Measurements from ENCODE around the gene EVC. TPM values are rescaled to one million over a fixed set of nuclear protein-coding genes. Genes with fewer than 3 reads are reported as not detected.
A peak's percentile ranks its signal among the peaks of the same experiment; 100 is the strongest.
"Not testable (repeated sequence)": the region's sequence is repeated elsewhere in the genome, so short reads cannot be mapped to it uniquely, and the experiment has no call there.

EVC gene
- total RNA-seq, 2 donors from 2014 or later, result 10.0 to 11.3 TPM

DNA sequence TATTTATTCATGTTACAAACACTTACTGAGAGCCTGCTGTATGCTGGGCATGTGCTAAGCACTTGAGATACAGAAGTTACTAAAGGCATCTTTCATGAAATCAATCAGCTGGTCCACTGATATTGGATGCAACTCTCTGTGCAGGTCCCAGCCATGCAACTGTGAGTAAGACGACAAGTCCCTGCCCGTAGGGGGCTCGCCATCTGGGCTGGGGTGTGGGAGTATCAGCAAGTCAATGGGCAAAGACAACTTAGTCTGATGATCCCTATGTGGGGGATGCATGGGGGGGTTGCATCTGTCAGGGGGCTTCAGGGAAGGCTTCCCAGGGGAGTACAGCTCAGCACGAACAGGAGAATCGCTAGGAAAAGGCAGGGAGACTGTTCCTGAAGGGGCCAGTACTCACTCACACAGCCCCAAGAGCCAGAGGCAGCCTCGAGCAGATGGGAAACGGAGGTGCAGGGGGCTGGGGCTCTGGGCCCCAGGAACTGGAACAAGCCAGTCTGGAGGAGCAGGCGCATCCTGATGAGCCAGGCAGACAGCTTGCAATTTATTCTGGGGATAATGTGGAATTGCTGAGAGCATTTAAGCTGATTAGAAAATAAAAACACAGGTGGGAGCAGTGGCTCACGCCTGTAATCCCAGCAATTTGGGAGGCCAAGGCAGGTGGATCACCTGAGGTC, 141.7 kb downstream of the EVC start:
- ATAC-seq (no peak), DNase-seq (no peak)
- intact Hi-C loops (cut with DNase I), result no loop called here

DNA sequence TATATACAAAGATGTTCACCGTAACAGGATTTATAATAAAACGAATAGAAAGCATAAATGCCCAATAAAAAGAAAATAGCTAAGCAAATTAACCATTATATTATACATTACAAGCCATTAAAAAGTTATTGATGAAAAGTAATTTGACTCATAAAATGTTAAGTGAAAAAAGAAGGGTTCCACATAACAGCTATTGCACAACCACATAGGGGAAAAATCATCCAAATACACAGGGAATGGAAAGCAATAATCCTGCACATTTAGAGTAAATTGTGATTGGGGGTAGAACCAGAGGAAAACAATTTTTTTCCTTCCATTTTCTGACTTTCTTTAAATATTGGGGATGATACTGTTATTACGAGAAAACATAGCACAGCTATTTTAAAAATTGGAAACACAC, 143.9 kb downstream of the EVC start:
- no peak for DNase-seq
- ATAC-seq, result no peak
- intact Hi-C loops (cut with DNase I), result no loop called here

DNA sequence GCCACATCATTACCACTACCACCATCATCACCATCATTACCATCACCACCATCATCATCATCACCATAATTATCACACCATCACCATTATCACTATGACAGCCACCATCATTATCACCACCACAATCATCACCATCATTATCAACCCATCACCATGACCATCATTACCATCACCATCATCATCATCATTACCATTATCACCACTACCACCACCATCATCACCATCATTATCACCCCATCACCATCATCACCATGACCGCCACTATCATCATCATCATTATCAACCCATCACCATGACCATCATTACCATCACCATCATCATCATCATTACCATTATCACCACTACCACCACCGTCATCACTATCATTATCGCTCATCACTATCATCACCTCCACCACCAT, 145.4 kb downstream of the EVC start:
- ATAC-seq; DNase-seq; intact Hi-C loops (cut with DNase I): not testable (repeated sequence)

DNA sequence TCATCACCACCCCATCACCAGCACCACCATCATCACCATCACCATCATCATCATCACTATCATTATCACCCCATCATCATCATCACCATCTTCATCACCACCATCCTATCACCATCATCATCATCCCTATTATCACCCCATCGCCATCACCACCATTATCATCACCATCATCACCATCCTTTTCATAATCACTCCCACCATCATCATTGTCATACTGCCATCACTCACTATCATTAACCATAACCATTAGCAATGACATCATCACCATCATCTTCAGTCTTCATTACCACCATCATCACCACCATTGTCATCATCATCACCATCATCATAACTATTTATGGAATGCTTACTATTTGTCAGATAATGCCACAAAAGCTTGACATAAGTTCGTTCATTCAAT, 146.2 kb downstream of the EVC start:
- ATAC-seq, result no peak
- DNase-seq, result no peak
- intact Hi-C loops (cut with DNase I), result no loop called here

DNA sequence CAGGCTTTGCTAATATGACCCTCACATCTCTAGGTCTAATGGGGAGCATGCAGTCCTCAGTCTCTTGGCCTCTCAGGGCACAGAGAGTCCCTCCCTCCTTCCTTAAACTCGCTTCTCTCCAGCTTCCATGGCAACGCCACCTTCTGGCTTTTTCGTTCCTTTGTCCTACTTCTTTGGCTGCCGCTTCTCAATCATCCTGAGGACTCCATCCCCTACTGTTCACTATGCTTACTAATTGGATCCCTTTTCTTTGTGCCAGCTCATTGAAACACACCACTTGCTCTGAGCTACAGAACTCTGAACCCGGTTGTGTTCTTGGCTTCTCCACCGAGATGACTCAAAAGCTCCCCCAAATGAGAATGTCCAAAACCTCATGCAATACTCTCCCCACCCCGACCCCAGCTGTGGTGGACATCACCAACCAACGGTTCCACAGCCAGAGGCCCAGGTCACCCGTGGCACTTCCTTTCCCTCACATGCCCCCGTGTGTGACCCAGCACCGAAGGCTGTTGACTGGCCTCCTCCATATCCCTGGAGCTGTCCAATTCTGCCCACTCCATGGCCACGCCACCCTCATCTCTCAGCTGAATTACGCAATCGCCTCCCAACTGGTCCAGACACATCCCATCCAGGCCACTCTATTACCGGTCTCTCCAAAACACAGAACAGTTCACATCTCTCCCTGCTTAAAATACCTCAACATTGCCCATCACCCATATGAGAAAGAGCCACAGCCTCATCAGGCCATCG, 147.2 kb downstream of the EVC start:
- intact Hi-C loops (cut with DNase I), result no loop called here
- ATAC-seq (no peak), DNase-seq (no peak)

DNA sequence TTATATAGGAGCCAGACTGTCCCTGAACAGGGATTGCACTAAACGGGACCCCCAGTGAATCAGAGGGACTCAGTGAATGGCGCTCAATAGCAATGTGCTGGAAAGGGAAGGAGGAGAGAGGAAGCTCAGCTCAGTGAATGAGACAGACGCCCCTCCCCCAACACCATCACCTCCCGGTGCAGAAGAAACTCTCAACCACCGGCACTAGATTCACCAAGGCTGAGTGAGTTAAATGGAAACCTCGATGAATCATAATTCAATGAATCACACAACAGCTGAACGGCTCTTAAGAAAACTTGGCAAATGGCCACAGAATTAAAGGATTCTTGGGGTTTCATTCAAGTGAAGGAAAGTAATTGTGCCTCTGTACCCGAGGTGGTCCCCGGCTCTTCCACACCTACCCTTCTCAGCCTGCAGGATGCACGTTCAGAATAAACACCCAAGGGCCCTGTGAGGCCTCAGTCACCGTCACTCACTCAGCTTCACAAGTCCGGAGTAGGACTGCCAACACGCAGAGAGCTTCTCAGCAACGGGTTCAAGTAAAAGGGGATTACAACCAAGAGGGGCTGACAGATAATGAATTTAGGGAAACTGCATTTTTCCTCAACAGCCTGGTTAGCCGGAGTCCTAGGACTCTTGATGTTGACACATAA, 152.6 kb downstream of the EVC start:
- intact Hi-C loops (cut with DNase I), result no loop called here
- peak in 1 of 2 donors; percentile 68 for ATAC-seq
- DNase-seq, result no peak

Other genes with a start within 250 kb of the EVC start
- 1 to 10 TPM; 2.8 to 2.9 TPM for gene EVC2, start 2.6 kb upstream of the EVC start, total RNA-seq
- gene CRMP1, start 181.9 kb downstream of the EVC start, total RNA-seq, result 1 to 10 TPM in 1 of 2 donors, under 1 TPM in 1; 0.44 to 1.9 TPM

Measured in left cardiac atrium (tissue), 4 donors.